GM21515 (cell line): Measurements from ENCODE around the gene CSF2RB.
A peak's percentile ranks its signal among the peaks of the same experiment; 100 is the strongest.

ENCODE experiments used
- ATAC-seq: cut with Tn5 transposase; IDR thresholded peaks from one replicate; pipeline ENCODE4 v1.9.1; 2021; ENCODE audit not compliant: unreplicated experiment

CSF2RB gene

GRCh38 chr22:36887162-36887561 lies 26.3 kb upstream of the CSF2RB start:
- no peak for ATAC-seq

- no peak for ATAC-seq
These were observed 21.8 kb upstream of the CSF2RB start for GRCh38 chr22:36891646-36892045.

- ATAC-seq = no peak
These were observed 21.1 kb upstream of the CSF2RB start for GRCh38 chr22:36892292-36892691.

- no peak for ATAC-seq
These were observed 20.2 kb upstream of the CSF2RB start for GRCh38 chr22:36893262-36893661.

GRCh38 chr22:36894266-36894665 lies 19.2 kb upstream of the CSF2RB start:
- no peak for ATAC-seq

GRCh38 chr22:36897611-36898010 lies 15.8 kb upstream of the CSF2RB start:
- no peak for ATAC-seq

GRCh38 chr22:36898690-36899089 lies 14.7 kb upstream of the CSF2RB start:
- no peak for ATAC-seq

GRCh38 chr22:36899498-36899897 lies 13.9 kb upstream of the CSF2RB start:
- ATAC-seq = no peak

GRCh38 chr22:36900225-36900624 lies 13.2 kb upstream of the CSF2RB start:
- ATAC-seq = no peak

GRCh38 chr22:36900880-36901279 lies 12.5 kb upstream of the CSF2RB start:
- ATAC-seq = no peak

- peak; percentile 66 for ATAC-seq
These were observed 11.9 kb upstream of the CSF2RB start for GRCh38 chr22:36901411-36902142.

GRCh38 chr22:36902143-36902926 lies 11.1 kb upstream of the CSF2RB start:
- no peak for ATAC-seq

- no peak for ATAC-seq
These were observed 9.1 kb upstream of the CSF2RB start for GRCh38 chr22:36904260-36904880.

GRCh38 chr22:36907253-36908195 lies 5.9 kb upstream of the CSF2RB start:
- no peak for ATAC-seq

- ATAC-seq = no peak
These were observed 3.0 kb upstream of the CSF2RB start for GRCh38 chr22:36910461-36910860.

- ATAC-seq = no peak
These were observed 1.4 kb upstream of the CSF2RB start for GRCh38 chr22:36911887-36912661.

- ATAC-seq = no peak
These were observed 568 bp upstream of the CSF2RB start for GRCh38 chr22:36912694-36913426.

GRCh38 chr22:36914390-36914752 lies 943 bp downstream of the CSF2RB start:
- no peak for ATAC-seq

GRCh38 chr22:36916034-36916433 lies 2.6 kb downstream of the CSF2RB start:
- ATAC-seq = no peak
